Measurements from ENCODE around the gene ZBTB43.
A peak's percentile ranks its signal among the peaks of the same experiment; 100 is the strongest.

ZBTB43 gene

GRCh38 chr9:126860077-126860756, 55.4 kb downstream of the ZBTB43 start, which contains the start of gene ZBTB34:
TSS of gene ZBTB34 (plus strand) at chr9:126860639. CDS start at chr9:126879400, 18,761 bp downstream.
- DNase-seq = peak; percentile 85

DNA sequence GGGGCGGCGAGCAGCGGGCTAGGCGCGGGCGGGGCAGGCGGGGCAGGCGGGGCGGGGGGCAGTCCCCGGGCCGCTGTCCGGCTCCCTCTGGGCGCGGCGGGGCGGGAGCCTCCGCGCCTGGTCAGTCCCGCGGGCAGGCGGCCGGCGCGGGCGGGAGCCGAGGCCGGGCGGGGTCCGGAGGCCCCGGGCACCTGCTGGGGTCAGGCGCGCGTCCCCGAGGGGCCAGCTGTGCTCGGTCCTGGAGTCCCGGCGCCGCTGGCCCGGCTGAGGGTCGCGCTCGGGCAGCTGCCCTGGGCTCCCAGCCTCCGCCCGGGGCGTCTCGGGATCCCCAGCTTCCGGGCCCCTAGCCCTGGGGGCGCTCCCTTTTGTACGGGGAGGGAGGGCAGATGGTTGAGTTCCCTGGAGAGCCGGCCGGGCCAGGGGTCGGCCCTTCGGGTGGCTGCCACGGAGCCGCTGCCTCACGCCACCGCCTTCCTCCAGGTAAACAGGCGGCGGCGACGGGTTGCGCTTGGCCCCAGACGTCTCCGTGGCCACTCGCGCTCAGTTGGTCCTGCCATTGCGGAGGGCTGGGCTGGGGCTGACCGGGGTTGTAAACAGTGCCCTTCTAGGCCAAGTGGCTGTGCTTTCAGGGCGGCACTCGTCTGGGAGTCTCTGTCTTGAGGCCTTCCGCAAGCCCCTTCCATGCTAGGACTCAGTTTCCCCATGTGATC, 56.1 kb downstream of the ZBTB43 start:
- DNase-seq = peak; percentile 39

DNA sequence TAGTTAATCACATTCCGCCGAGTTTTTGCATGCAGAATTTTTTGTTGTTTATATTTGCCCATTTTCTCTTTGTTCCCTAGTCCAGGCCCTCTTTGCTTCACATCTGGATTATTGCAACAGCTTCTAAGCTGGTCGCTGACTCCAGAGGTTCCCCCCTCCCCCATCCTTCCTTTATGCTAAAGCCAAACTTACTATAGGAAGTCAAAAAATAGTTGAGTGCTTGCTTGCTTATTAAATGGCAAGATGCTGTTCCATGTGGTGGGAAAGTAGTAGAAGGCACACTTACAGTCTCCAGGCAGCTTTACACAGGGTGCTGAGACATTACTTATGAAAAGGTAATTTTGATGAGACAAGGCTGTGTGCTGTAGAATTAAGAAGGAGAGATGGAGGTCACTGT, 56.9 kb downstream of the ZBTB43 start:
- no peak for DNase-seq

DNA sequence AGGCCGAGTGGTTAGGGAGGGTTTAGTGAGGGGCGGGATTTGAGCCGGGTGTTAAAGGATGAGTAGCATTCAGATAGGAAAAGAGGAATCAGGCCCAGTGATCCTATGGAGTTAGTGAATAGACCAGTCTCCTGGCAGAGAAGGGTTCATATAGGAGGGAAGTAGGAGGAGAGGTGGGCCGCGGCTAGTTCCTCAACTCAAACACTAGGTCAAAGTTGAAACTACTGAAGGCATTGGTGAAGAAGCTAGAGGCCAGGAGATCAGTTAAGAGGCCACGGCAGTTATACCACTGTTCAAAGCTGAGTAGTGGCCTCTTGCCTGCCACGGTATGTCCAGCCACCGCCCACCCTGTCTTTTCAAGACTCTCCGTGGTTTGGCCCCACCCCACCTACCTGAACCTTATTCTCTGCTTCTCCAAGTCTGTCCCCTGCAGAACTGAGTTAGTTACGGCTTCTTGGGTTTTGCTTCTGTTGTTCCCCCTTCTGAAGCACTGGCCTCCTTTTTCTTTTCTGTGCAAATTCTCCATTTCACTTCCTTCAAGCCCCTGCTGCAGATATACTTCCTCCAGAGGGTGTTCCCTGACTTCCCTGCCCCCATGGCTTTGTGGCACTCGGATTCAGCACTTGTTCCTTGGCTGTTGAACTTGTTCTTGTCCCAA, 57.4 kb downstream of the ZBTB43 start:
- no peak for DNase-seq

DNA sequence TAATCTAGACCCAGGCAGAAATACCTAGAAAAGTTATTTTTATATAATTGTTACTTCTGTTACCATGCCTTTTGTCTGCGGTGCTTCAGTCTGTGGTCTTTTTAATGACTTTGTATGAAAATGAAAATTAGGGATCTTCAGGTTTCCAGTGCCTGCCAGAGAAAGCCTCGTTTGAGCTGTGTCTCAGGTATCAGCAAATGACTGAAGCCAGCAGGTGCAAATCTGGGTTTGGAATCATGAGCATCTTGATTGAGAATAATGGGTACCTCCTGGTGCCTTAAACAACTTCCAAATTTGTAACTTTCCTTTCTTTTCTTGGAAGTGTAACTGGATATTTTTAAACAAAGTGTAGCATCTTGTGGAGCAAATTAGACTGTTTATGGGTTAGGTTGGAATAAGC, 59.9 kb downstream of the ZBTB43 start:
- no peak for DNase-seq

DNA sequence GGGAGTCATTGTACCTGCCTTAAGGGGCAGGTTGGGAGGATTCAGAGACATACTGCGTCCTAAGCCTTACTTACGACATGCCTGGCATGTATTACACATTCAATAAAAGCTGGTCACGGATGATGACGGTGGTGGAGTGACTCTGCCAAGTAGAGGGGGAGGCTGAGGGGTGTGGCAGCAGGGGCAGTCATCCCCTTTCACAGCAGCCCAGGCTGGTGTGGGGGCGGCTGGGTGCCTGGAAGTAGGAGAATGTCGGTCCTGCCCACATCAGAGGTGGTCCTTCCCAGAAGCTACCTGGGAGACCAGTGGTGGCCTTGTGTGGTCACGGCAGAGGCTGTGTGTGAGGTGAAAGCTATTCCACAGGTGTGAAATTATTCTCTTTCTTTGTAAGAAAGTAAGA, 64.5 kb downstream of the ZBTB43 start:
- DNase-seq = peak; percentile 28

- no peak for DNase-seq
These were observed 67.7 kb downstream of the ZBTB43 start for GRCh38 chr9:126872516-126872915.

DNA sequence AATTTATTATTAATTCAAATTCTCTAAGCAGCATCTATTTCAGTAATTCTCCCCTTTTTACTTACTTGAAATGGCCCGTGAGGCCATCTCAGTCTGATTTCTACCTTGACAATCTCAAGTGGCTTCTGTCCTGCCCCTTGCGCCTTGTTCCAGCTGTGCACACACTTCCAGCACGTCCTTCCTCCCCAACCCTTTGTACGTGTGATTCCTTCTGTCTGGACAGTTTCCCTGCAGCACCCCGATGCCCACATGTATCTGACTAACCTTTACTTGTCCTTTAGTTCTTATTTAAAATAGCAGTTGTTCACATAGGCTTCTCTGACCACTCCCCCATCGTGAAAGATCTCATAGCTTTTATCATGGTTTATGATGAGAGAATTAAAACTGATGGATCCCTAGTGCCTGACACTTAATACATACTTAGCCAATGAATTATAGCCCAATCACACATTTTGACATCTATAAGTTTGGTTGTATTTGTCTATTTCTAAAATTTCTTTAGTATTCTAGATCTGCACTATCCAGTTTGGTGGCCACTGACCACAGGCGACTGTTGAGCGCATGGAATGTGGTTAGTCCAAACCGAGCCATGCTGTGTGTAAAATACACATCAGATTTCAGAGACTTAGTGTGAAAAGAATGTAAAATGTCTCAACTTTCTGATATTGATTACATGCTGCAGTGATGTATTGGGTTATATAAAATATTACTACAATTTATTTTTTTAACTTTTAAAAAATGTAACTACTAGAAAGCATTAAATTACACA, 69.9 kb downstream of the ZBTB43 start:
- no peak for DNase-seq

DNA sequence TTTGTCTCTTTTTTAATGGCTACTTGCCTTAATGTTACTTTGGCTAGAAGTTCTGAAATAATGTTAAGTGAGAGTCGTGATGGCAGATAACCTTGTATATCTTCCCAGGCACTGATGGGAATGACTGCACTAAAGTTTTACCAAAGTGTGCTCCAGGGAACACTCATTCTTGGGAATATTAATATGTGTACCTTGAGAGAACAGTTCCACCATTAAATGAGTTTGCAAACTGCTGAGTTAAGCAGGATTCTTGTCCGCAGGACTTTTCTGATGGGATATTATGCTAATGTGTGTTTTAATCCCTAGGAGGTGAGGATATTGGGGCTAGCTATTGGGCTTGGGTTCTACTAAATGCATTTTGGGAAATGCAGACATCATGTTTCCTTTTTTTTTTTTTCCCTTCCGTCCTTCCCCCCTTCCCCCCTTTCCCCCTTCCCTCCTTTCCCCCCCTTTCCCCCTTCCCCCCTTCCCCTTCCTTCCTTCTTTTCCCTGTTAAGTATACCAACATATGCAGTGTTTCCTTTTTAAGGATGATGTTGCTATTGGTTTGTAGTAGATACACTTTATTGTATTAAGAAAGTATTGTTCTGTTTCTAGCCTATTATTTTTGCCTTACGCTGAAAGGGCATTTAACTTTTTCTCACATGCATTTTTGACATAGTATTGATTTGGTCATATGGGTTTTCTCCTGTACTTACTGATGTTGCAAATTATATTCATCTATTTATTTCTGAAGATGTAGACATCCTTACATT, 71.1 kb downstream of the ZBTB43 start:
- DNase-seq = no peak

- no peak for DNase-seq
These were observed 71.7 kb downstream of the ZBTB43 start for GRCh38 chr9:126876531-126876930.

- no peak for DNase-seq
These were observed 72.6 kb downstream of the ZBTB43 start for GRCh38 chr9:126877418-126877817.

- DNase-seq = no peak
These were observed 74.4 kb downstream of the ZBTB43 start for GRCh38 chr9:126879288-126879687.

- no peak for DNase-seq
These were observed 75.5 kb downstream of the ZBTB43 start for GRCh38 chr9:126880226-126880946.

DNA sequence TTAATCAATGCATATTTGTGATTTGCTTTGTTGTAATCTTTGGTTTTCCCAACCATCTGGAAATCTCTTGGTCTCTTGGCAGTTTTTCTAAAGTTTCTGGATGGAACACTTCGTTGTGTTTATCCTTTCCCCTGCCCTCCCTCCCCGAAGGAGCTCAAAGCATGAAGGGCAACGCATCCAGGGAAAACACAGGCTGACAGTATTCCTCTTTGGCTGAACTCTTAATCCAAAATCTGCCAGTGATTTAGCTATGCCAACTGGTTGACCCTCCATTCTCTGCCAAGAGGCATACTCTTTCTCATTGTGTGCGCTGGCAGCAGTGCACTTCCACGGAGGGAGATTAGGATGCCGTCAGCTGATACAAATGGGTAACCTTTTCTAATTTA, 76.1 kb downstream of the ZBTB43 start:
- DNase-seq = no peak

DNA sequence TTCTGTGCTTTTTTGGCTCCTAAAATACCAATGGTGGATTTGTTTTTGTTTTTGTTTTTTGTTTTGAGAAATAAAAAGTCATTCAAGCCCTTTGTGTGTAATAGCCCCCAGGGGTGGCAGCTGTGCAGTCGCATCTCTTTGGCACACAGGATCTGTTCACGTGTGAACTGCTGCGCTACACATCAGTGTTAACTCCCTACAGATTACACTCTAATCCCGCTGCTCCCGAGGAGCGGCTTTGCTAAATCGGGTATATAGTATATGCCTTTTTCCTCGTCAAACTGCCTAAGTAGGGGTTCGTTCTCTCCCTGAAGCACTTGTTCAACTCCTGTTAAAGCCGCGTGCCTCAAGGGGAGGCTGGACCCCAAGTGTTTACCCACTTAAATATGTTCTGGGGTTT, 77.9 kb downstream of the ZBTB43 start:
- no peak for DNase-seq

- DNase-seq = no peak
These were observed 78.8 kb downstream of the ZBTB43 start for GRCh38 chr9:126883636-126884035.

GRCh38 chr9:126885131-126885641, 80.3 kb downstream of the ZBTB43 start:
- DNase-seq = no peak

GRCh38 chr9:126886034-126886822, 81.4 kb downstream of the ZBTB43 start:
- DNase-seq = no peak

DNA sequence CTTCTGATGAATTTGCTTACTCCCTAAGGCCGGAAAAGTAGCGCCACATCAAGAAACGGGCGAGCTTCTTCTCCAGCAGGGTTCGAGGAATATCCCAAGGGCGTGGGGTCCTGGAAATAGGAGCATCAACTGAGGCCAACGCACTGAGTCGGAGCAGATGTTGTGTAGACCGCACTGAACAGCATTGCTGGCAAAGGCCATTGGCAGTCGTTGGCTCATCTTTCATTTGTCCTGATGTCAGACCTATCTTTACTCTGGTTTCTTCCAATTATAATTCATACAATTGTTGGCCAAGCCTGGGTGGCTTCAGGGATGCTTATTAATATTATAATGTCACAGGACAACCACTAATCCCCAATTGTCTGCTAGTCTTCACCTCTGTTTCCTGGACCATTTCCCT, 82.1 kb downstream of the ZBTB43 start:
- DNase-seq = no peak

Measured in stimulated activated CD8-positive, alpha-beta memory T cell treated with anti-CD3 and anti-CD28 coated beads, Interleukin-4, amount 100 ng/mL, for 48 hours (primary cell).